K562 (cell line): ENCODE measurements around the gene ANKRD24. TPM values are rescaled to one million over a fixed set of nuclear protein-coding genes. Genes with fewer than 3 reads are reported as not detected.

Experiments used
- BCL6 ChIP-seq: fragments of 250-450 bp; sonication (Bioruptor Pico); IDR thresholded peaks from 2 replicates; pipeline ENCODE4 v1.4.0; 2020
- CTCFL ChIP-seq: IDR thresholded peaks from 2 replicates; pipeline ENCODE4 v1.6.1; 2011; ENCODE audit warnings: borderline replicate concordance, low read depth, mild to moderate bottlenecking, moderate library complexity, low read length; ENCODE audit not compliant: insufficient read depth, poor library complexity, severe bottlenecking
- E2F6 ChIP-seq, 2 experiments: IDR thresholded peaks; 2 replicates each; pipeline ENCODE4 v1.6.1; 2011; ENCODE audit warnings: borderline replicate concordance in 1 of 2, control low read depth in 1 of 2, low read depth in 1 of 2, low read length in 1 of 2, mild to moderate bottlenecking in 1 of 2, mixed read lengths in 1 of 2, moderate library complexity in 1 of 2; ENCODE audit not compliant: insufficient read depth in 1 of 2, insufficient read length in 1 of 2, poor library complexity in 1 of 2, severe bottlenecking in 1 of 2; ENCODE audit errors: extremely low read depth in 1 of 2
- ETS2 ChIP-seq: IDR thresholded peaks from 2 replicates; pipeline ENCODE4 v1.6.1; 2016; ENCODE audit warnings: borderline replicate concordance, missing genetic modification characterization, mild to moderate bottlenecking, moderate library complexity, missing compliant biosample characterization; ENCODE audit not compliant: poor library complexity, severe bottlenecking
- GABPB1 ChIP-seq: sonication (generic); formaldehyde crosslinking; IDR thresholded peaks from 2 replicates; pipeline ENCODE4 v1.8.0; 2022; ENCODE audit warnings: mild to moderate bottlenecking, missing genetic modification reagents
- HMG20B ChIP-seq: fragments of 250-450 bp; sonication (Bioruptor Pico); IDR thresholded peaks from 2 replicates; pipeline ENCODE4 v1.5.0; 2021; ENCODE audit warnings: mild to moderate bottlenecking
- MYNN ChIP-seq, 2 experiments: sonication (generic); formaldehyde crosslinking in 1 of 2; IDR thresholded peaks; 2 replicates each; pipeline versions ENCODE4 v1.5.0 to v1.6.1; 2016 to 2020; ENCODE audit warnings: antibody characterized with exemption in 1 of 2, missing genetic modification reagents in 1 of 2
- NRF1 ChIP-seq, 2 experiments: fragments of 450-650 bp; IDR thresholded peaks in 1 of 2; conservative IDR thresholded peaks in 1 of 2; 2 replicates each; pipeline ENCODE4 v1.6.1; 2014; ENCODE audit warnings: mild to moderate bottlenecking in 2 of 2
- XRCC3 ChIP-seq: fragments of 450-650 bp; IDR thresholded peaks from 2 replicates; pipeline ENCODE4 v1.6.1; 2017; ENCODE audit warnings: mild to moderate bottlenecking, moderate library complexity
- ZC3H4 ChIP-seq: sonication (generic); formaldehyde crosslinking; IDR thresholded peaks from 2 replicates; pipeline ENCODE4 v1.9.0; 2021; ENCODE audit warnings: missing genetic modification reagents, borderline replicate concordance
- ZKSCAN8 ChIP-seq: fragments of 200-800 bp; sonication (Bioruptor generic); IDR thresholded peaks from 2 replicates; pipeline ENCODE4 v1.6.1; 2016; ENCODE audit warnings: missing genetic modification characterization, missing compliant biosample characterization
- ZNF324 ChIP-seq: fragments of 250-450 bp; sonication (Bioruptor Pico); IDR thresholded peaks from 2 replicates; pipeline ENCODE4 v1.4.0; 2020; ENCODE audit warnings: mild to moderate bottlenecking
- ZNF696 ChIP-seq: fragments of 250-450 bp; sonication (Bioruptor Pico); conservative IDR thresholded peaks from 2 replicates; pipeline ENCODE4 v1.4.0; 2020; ENCODE audit warnings: mild to moderate bottlenecking, moderate library complexity
- ZNF717 ChIP-seq: fragments of 250-450 bp; sonication (Bioruptor Pico); IDR thresholded peaks from 2 replicates; pipeline ENCODE4 v1.5.0; 2021
- polyA plus RNA-seq, 8 experiments: library from polyadenylated mRNA; depleted of rRNA in 4 of 8; stranded (reverse) in 5 of 8; unstranded in 3 of 8; fragments of >200 nt; fragmentation: Nextera tagmentation in 2 of 8; fragmentation: Illumina TruSeq in 1 of 8; extraction: Ambion mirVana in 2 of 8; extraction: Trizol in 1 of 8; gene quantifications; 2 replicates each; pipeline versions ENCODE4 v1.2.1 to v1.2.3, GENCODE V29; 2011 to 2014; ENCODE audit warnings: inconsistent platforms in 1 of 8, missing spikeins in 1 of 8
- total RNA-seq, 7 experiments: library from RNA; depleted of rRNA in 6 of 7; stranded (reverse); fragments of >200 nt in 6 of 7; fragmentation: Illumina TruSeq in 2 of 7; extraction: Trizol in 2 of 7; gene quantifications; 2 replicates each; pipeline versions ENCODE4 v1.2.1 to v1.2.3, GENCODE V29; 2011 to 2021; ENCODE audit warnings: low replicate concordance in 1 of 7
- TF ChIP-seq, protein P1 (sequence below): fragments of 250-450 bp; sonication (Bioruptor Pico); IDR thresholded peaks from 2 replicates; pipeline ENCODE4 v1.5.0; 2021; ENCODE audit warnings: mild to moderate bottlenecking, borderline replicate concordance
- TF ChIP-seq, protein P2 (sequence below): sonication (generic); formaldehyde crosslinking; IDR thresholded peaks from 2 replicates; pipeline ENCODE4 v1.8.0; 2023; ENCODE audit warnings: mild to moderate bottlenecking, missing genetic modification reagents

The ANKRD24 gene
- total and polyA plus RNA-seq, 9 of the 15 experiments (the other 6 are each of a cell fraction or from before 2014, with no cell fraction given), result 0.07 to 0.12 (median 0.09) TPM; not detected in 5

DNA sequence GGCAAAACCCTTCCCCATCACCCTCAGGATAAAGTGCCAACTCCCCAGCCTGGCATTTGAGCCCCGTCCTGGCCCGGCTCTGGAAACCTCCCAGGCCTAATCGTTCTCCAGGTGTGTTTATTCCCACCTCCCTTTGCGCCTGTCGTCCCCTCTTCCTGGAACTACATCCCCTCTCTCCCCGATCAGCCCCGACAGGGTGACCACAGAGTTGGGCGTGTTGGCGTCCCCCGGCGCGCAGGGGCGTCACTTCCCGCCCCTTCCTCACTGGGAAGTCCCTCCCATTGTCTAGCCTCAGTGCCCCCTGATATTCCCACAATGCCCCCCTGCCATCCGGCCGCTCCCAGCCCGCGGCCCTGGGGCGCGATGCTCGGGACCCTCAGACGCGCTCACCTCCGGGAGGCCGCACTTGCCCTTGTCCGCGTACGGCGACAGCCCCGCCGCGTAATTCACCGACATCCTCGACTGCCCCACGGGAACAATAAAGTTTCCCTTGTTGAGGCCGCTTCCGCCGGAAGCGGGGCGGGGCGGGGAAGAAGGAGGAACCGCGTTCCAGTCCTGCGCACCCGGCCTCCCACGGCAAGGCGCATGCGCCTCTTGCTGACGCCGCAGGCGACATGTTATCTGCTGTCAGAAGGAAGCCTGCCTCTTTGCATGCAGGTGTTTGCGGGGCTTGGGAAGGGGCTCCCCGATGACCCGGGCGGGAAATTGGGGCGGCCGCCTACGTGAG is at the start of gene ANKRD24, which contains the start of gene SIRT6 (continued):
- TF ChIP-seq CTCFL, result no peak
- TF ChIP-seq, protein P1, sequence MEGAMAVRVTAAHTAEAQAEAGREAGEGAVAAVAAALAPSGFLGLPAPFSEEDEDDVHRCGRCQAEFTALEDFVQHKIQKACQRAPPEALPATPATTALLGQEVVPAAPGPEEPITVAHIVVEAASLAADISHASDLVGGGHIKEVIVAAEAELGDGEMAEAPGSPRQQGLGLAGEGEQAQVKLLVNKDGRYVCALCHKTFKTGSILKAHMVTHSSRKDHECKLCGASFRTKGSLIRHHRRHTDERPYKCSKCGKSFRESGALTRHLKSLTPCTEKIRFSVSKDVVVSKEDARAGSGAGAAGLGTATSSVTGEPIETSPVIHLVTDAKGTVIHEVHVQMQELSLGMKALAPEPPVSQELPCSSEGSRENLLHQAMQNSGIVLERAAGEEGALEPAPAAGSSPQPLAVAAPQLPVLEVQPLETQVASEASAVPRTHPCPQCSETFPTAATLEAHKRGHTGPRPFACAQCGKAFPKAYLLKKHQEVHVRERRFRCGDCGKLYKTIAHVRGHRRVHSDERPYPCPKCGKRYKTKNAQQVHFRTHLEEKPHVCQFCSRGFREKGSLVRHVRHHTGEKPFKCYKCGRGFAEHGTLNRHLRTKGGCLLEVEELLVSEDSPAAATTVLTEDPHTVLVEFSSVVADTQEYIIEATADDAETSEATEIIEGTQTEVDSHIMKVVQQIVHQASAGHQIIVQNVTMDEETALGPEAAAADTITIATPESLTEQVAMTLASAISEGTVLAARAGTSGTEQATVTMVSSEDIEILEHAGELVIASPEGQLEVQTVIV (CRISPR knock-in tag), result no peak
- no peak for TF ChIP-seq BCL6 (CRISPR knock-in tag)
- no peak for TF ChIP-seq XRCC3
- no peak for TF ChIP-seq ZNF324
- no peak for TF ChIP-seq ZNF696 (CRISPR knock-in tag)
- no peak for TF ChIP-seq ZKSCAN8 (CRISPR knock-in tag)
- peak; percentile 97 for TF ChIP-seq NRF1 (conservative IDR thresholded peaks at IDR 0.05 in 1 of 2, IDR thresholded peaks at IDR 0.05 in 1 of 2)
- peak; percentile 40 for TF ChIP-seq ETS2 (tag)
- TF ChIP-seq GABPB1 (CRISPR knock-in tag), result peak; percentile 97
- peak; percentile 52; the same call in 1 of the 2 replicates for TF ChIP-seq MYNN (IDR thresholded peaks at IDR 0.05)
- TF ChIP-seq MYNN (CRISPR knock-in tag; IDR thresholded peaks at IDR 0.05), result no peak
- TF ChIP-seq ZC3H4, result no peak
- peak; percentile 67; the same call in 1 of the 2 replicates for TF ChIP-seq ZNF717
- no peak for TF ChIP-seq E2F6 (IDR thresholded peaks at IDR 0.05; ENCODE audit: borderline replicate concordance in 1 of 2, extremely low read depth in 1 of 2, insufficient read depth in 1 of 2, insufficient read length in 1 of 2, low read depth in 1 of 2, low read length in 1 of 2, poor library complexity in 1 of 2, severe bottlenecking in 1 of 2)
- TF ChIP-seq HMG20B (CRISPR knock-in tag), result no peak
- TF ChIP-seq, protein P2, sequence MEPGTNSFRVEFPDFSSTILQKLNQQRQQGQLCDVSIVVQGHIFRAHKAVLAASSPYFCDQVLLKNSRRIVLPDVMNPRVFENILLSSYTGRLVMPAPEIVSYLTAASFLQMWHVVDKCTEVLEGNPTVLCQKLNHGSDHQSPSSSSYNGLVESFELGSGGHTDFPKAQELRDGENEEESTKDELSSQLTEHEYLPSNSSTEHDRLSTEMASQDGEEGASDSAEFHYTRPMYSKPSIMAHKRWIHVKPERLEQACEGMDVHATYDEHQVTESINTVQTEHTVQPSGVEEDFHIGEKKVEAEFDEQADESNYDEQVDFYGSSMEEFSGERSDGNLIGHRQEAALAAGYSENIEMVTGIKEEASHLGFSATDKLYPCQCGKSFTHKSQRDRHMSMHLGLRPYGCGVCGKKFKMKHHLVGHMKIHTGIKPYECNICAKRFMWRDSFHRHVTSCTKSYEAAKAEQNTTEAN (CRISPR knock-in tag), result no peak
